GM19455 (cell line): ENCODE data around the gene CALN1.
"Not testable (repeated sequence)": the region's sequence is repeated elsewhere in the genome, so short reads cannot be mapped to it uniquely, and the experiment has no call there.

ENCODE experiments used
- ATAC-seq: cut with Tn5 transposase; IDR thresholded peaks from one replicate; pipeline ENCODE4 v1.9.1; 2021; ENCODE audit not compliant: unreplicated experiment

The CALN1 gene

GRCh38 chr7:72272479-72272878, 139.7 kb downstream of the CALN1 start:
- no peak for ATAC-seq

DNA sequence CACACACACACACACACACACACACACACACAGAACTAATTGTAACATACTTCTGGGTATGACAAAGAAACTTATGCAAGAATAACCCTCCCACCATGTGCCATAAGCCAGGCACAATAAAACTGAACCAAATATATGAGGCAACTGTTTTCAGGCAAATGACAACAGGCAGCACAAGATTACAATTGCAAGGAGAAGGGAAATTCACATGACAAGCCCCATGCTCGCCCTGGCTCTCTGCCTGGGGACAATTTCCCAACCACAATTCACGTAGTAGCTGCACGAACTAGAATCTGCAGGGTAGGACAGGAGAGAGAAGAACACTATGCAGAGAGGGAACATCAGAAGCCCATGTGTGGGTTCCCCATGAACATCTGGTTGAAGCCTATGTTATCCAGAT, 143.3 kb downstream of the CALN1 start:
- no peak for ATAC-seq

DNA sequence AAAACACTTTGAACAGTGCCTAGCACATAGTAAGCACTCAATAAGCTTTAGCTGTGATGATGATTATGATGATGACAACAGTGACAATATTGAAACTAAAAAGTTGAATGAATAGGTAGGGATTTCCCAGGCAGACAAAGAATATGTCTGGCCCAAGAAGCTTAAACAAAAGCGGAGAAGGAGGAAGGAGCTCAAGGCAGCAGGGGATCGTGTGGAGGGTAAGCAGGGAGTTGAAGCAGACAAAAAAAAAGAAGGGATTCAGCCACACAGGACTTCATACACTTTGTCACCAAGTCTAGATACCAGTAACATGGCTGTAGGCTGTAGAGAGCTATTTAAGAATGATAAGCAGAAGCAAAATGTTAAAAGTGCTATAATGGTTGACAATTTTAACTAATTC, 144.0 kb downstream of the CALN1 start:
- no peak for ATAC-seq

DNA sequence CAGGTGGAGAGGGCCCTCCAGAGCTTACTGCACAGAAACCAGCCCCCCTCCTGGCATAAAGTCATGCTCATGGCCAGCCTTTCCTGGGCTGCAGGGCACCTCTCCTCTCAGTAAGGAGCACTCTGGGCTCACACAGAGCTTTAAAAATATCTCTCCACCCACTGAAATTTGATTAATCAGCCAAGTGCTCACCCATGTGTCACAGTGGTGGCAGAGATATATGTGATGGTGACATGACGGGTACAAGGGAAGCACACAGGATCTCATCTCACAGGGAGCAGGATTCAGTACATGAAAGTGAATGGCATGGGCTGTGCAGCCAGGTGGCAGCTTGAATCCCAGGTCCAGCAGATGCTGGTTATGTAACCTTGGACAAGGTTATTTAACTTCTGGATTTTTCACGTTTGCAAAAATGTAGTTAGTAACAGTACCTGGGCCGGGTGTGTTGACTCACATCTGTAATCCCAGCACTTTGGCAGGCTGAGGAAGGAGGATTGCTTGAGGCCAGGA, 144.8 kb downstream of the CALN1 start:
- no peak for ATAC-seq

DNA sequence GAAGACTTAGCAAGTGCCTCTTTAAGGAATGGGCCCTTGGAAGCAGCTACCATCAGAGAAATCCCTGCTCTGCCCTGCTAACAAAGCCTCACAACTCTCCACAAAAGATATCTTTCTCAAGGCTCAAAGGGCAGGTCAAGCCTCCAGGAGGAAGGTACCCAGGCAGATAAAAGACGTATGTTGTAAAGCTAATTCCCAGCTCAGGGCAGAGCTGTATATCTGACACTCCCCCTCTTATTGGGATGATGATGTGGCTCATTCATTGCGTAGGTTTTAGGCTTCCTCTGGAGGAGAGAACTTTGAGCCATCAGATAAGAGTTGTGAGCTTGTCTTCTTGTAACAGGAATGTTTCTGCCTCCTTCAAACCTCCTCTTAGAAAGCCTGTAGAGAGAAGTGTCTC, 145.4 kb downstream of the CALN1 start:
- ATAC-seq = no peak

GRCh38 chr7:72265071-72265904, 146.8 kb downstream of the CALN1 start:
- no peak for ATAC-seq

DNA sequence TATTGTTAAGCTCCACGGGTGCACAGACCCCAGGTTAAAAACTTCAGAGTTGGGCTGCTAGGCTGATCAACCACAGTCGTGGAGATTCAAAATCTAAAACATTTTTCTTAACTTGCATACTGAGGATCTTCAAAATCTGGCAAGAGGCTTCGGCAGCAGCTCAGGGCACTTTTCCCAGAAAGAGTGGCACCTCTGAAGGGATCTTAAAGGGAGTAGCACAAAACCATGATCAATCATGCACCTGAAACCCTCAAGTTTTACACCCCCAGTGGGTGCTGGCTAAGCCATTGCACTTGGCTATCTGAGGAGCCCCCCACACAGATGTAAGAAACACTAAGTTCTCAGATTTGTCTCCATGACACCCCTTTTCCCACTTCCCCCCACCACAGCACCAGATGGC, 151.7 kb downstream of the CALN1 start:
- ATAC-seq = no peak

DNA sequence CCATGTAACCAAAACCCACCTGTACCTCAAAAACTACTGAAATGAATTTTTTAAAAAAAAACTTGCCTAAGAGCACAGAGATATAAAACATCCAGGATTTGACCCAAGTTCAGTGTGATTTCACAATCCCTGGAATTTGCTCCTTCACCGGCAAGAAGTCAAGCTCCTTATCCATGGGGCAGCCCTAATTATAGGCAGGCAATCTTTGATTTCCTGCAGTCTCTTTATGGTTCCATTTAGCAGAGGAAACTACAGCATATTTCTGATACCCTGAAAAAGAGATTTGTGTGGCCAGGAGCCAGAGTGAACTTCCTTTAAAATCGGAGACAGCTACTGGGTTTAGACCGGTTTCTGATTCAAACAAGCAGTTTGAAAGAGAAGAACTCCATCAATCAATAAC, 154.1 kb downstream of the CALN1 start:
- ATAC-seq = no peak

GRCh38 chr7:72254455-72254854, 157.7 kb downstream of the CALN1 start:
- no peak for ATAC-seq

- no peak for ATAC-seq
Measured at GRCh38 chr7:72249106-72249505, 163.0 kb downstream of the CALN1 start.

- no peak for ATAC-seq
Measured at GRCh38 chr7:72244826-72245398, 167.2 kb downstream of the CALN1 start.

GRCh38 chr7:72243329-72243728, 168.8 kb downstream of the CALN1 start:
- ATAC-seq = no peak

DNA sequence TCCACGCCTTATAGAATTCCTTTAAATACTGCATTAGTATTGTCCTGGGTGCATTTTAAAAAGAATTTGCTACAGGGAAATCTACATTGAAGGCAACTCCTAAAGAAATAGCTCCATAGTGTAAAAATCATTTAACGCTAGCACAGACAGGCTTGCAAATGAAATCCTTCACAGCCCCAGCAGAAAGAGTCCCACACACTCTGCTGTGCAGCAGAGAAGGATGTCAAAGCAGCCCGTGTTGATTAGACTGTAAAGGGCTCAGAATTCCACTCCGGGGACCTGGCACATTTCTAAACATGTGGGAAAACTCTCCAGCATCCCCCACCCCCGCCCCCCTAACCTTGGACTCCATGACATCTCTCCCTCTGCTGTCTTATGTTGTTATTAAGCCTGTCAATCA, 176.8 kb downstream of the CALN1 start:
- no peak for ATAC-seq

GRCh38 chr7:72234086-72234485, 178.1 kb downstream of the CALN1 start:
- no peak for ATAC-seq

GRCh38 chr7:72230281-72230680, 181.9 kb downstream of the CALN1 start:
- no peak for ATAC-seq

- no peak for ATAC-seq
Measured at GRCh38 chr7:72223351-72223750, 188.8 kb downstream of the CALN1 start.

DNA sequence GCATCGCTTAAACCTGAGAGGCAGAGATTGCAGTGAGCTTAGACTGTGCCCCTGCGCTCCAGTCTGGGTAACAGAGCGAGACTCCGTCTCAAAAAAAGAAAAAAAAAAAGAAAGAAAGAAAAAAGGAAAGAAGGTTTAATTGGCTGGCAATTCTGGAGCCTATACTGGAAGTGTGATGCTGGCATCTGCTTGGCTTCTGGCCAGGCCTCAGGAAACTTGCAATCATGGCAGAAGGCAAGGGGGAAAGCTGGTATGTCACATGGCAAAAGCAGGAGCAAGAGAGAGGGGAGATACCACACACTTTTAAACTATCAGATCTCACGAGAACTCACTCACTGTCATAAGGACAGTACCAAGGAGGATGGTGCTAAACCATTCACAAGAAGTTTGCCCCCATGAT, 190.0 kb downstream of the CALN1 start:
- no peak for ATAC-seq

- no peak for ATAC-seq
Measured at GRCh38 chr7:72219500-72219899, 192.6 kb downstream of the CALN1 start.

- ATAC-seq = no peak
Measured at GRCh38 chr7:72217151-72217550, 195.0 kb downstream of the CALN1 start.

GRCh38 chr7:72213769-72214168, 198.4 kb downstream of the CALN1 start:
- ATAC-seq = no peak

DNA sequence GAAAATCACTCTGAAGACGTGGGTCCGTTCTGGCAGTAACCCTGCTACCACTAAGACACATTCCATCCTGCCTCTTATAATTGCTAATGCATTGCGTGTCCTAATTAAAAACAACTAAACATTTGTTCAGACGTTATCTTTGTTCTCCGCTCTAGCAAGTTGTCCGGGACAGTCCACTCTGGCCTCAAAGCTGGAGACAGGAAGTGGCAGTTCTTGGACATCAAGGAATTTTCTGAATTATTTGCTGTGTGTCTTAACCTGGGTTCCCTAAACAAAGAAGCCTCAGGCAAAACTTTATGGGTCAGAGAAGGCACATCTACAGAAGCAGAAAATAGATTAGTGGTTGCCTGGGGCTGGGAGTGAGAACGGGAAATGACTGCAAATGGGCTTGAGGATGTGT, 199.1 kb downstream of the CALN1 start:
- no peak for ATAC-seq

GRCh38 chr7:72211175-72211574, 201.0 kb downstream of the CALN1 start:
- no peak for ATAC-seq

DNA sequence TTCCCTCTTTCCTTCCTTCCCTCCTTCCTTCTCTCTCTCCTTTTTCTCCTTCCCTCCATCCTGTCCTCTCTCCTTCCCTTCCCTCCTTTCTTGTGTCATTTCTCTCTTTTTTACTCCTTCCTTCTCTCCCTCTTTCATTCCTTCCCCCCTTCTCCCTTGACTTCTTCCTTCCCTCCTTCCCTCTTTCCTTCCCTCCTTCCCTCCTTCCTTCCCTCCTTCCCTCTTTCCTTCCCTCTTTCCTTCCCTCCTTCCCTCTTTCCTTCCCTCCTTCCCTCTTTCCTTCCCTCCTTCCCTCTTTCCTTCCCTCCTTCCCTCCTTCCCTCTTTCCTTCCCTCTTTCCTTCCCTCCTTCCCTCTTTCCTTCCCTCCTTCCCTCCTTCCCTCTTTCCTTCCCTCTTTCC, 203.1 kb downstream of the CALN1 start:
- not testable (repeated sequence) for ATAC-seq
